Measurements from ENCODE around the gene IL9. TPM values are rescaled to one million over a fixed set of nuclear protein-coding genes. Genes with fewer than 3 reads are reported as not detected.

The IL9 gene
- total RNA-seq, 1 donor from 2014 or later: not detected

- no peak overlapping the region for H3K9ac ChIP-seq (ENCODE audit: low read depth in 1 of 3, low read length in 3 of 3)
- H3K27ac ChIP-seq (ENCODE audit: low read depth, low read length): no peak overlapping the region
- peaks cover 0 to 5% (median 0%) of the 10 kb centered on the region in 3 donors for H3K27me3 ChIP-seq (ENCODE audit: control insufficient read depth in 3 of 3, insufficient read depth in 3 of 3, low read length in 3 of 3)
- H3K4me3 ChIP-seq (ENCODE audit: low read length in 3 of 3): no peak overlapping the region
- no peaks in the 10 kb centered on the region for H3K9me3 ChIP-seq (ENCODE audit: control insufficient read depth in 3 of 3, low read length in 3 of 3)
- H3K36me3 ChIP-seq (ENCODE audit: control insufficient read depth in 3 of 3, insufficient read depth in 3 of 3, low read length in 3 of 3): no peaks in the 10 kb centered on the region
- H3K4me1 ChIP-seq (ENCODE audit: control insufficient read depth in 3 of 3, insufficient read depth in 3 of 3, low read length in 3 of 3): peaks cover 0 to 6% (median 0%) of the 10 kb centered on the region in 3 donors
These were observed 47.7 kb downstream of the IL9 start for GRCh38 chr5:135847976-135848375.

DNA sequence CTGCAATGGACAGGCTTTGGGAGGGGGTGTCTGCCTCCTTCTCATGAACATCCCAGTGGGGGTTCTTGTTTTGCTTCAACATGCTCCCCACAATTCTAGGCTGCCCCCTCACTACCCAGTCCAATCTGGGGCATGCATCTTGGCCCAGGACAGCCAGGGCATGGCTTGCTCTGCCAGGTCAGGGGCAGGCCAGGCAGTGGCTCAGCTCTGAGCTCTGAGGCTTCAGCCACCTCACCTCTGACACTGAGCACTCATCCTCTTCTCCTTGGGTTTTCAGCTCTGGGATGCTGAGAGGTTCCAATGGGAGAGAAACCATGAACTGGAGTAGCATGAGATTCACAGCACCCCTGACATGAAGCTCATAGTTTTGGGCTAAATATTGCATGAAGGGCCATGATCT, 49.3 kb downstream of the IL9 start:
- H3K9me3 ChIP-seq (ENCODE audit: control insufficient read depth in 3 of 3, low read length in 3 of 3): no peaks in the 10 kb centered on the region
- peaks cover 0 to 6% (median 0%) of the 10 kb centered on the region in 3 donors for H3K4me1 ChIP-seq (ENCODE audit: control insufficient read depth in 3 of 3, insufficient read depth in 3 of 3, low read length in 3 of 3)
- H3K27ac ChIP-seq (ENCODE audit: low read depth, low read length): no peak overlapping the region
- H3K4me3 ChIP-seq (ENCODE audit: low read length in 3 of 3): no peak overlapping the region
- no peaks in the 10 kb centered on the region for H3K36me3 ChIP-seq (ENCODE audit: control insufficient read depth in 3 of 3, insufficient read depth in 3 of 3, low read length in 3 of 3)
- H3K9ac ChIP-seq (ENCODE audit: low read depth in 1 of 3, low read length in 3 of 3): no peak overlapping the region
- H3K27me3 ChIP-seq (ENCODE audit: control insufficient read depth in 3 of 3, insufficient read depth in 3 of 3, low read length in 3 of 3): peaks cover 3 to 6% (median 4%) of the 10 kb centered on the region in 3 donors

- Histone ChIP-seq H3K4me1 (ENCODE audit: control insufficient read depth in 3 of 3, insufficient read depth in 3 of 3, low read length in 3 of 3) (peaks cover 0 to 6% (median 0%) of the 10 kb centered on the region in 3 donors), H3K4me3 (ENCODE audit: low read length in 3 of 3) (no peak overlapping the region), H3K27ac (ENCODE audit: low read depth, low read length) (no peak overlapping the region), H3K27me3 (ENCODE audit: control insufficient read depth in 3 of 3, insufficient read depth in 3 of 3, low read length in 3 of 3) (peaks cover 3 to 6% (median 4%) of the 10 kb centered on the region in 3 donors), H3K9ac (ENCODE audit: low read depth in 1 of 3, low read length in 3 of 3) (no peak overlapping the region), H3K36me3 (ENCODE audit: control insufficient read depth in 3 of 3, insufficient read depth in 3 of 3, low read length in 3 of 3) (no peaks in the 10 kb centered on the region), H3K9me3 (ENCODE audit: control insufficient read depth in 3 of 3, low read length in 3 of 3) (no peaks in the 10 kb centered on the region)
These were observed 51.9 kb downstream of the IL9 start for GRCh38 chr5:135843571-135844337.

- Histone ChIP-seq H3K9ac (ENCODE audit: low read depth in 1 of 3, low read length in 3 of 3) (no peak overlapping the region), H3K9me3 (ENCODE audit: control insufficient read depth in 3 of 3, low read length in 3 of 3) (no peaks in the 10 kb centered on the region), H3K4me1 (ENCODE audit: control insufficient read depth in 3 of 3, insufficient read depth in 3 of 3, low read length in 3 of 3) (peaks cover 0 to 6% (median 0%) of the 10 kb centered on the region in 3 donors), H3K4me3 (ENCODE audit: low read length in 3 of 3) (no peak overlapping the region), H3K27me3 (ENCODE audit: control insufficient read depth in 3 of 3, insufficient read depth in 3 of 3, low read length in 3 of 3) (peaks cover 3 to 6% (median 4%) of the 10 kb centered on the region in 3 donors), H3K27ac (ENCODE audit: low read depth, low read length) (no peak overlapping the region), H3K36me3 (ENCODE audit: control insufficient read depth in 3 of 3, insufficient read depth in 3 of 3, low read length in 3 of 3) (no peaks in the 10 kb centered on the region)
These were observed 52.9 kb downstream of the IL9 start for GRCh38 chr5:135842737-135843136.

Other genes with a start within 250 kb of the IL9 start
- gene SLC25A48, start 61.2 kb downstream of the IL9 start, total RNA-seq: 0.52 TPM
- not detected for gene LECT2, start 59.1 kb upstream of the IL9 start, total RNA-seq
- gene TGFBI, start 133.1 kb upstream of the IL9 start, total RNA-seq: 204 TPM
- 48.5 TPM for gene SMAD5, start 237.0 kb upstream of the IL9 start, total RNA-seq

All from skeletal muscle tissue (tissue), 4 donors.